Esophagus muscularis mucosa (tissue), 4 donors: ENCODE measurements around the gene SGTA.

Experiments used
- EP300 ChIP-seq: sonication (generic); formaldehyde crosslinking; IDR thresholded peaks from one replicate; pipeline ENCODE4 v1.6.1; 2017; ENCODE audit warnings: antibody characterized with exemption
- POLR2A ChIP-seq: fragments of 450-650 bp; IDR thresholded peaks from one replicate; pipeline ENCODE4 v1.6.1; 2017; ENCODE audit warnings: antibody characterized with exemption, moderate library complexity, mild to moderate bottlenecking, low read depth
- POLR2AphosphoS5 ChIP-seq, 2 donors: sonication (generic); formaldehyde crosslinking; IDR thresholded peaks; one replicate each; pipeline ENCODE4 v1.6.1; 2017; ENCODE audit warnings: antibody characterized with exemption in 2 of 2
- TF ChIP-seq, protein P1 (sequence below), 3 experiments: fragments of 200-600 bp in 2 of 3; fragments of 450-650 bp in 1 of 3; sonication (generic) in 2 of 3; IDR thresholded peaks; one replicate each; pipeline ENCODE4 v1.5.1; 2017 to 2019; ENCODE audit warnings: antibody characterized with exemption in 3 of 3, mild to moderate bottlenecking in 2 of 3, moderate library complexity in 1 of 3

GRCh38 chr19:2802826-2803225, 19.8 kb upstream of the SGTA start:
- TF ChIP-seq POLR2AphosphoS5 (IDR thresholded peaks at IDR 0.05) = no peak
- TF ChIP-seq, protein P1, sequence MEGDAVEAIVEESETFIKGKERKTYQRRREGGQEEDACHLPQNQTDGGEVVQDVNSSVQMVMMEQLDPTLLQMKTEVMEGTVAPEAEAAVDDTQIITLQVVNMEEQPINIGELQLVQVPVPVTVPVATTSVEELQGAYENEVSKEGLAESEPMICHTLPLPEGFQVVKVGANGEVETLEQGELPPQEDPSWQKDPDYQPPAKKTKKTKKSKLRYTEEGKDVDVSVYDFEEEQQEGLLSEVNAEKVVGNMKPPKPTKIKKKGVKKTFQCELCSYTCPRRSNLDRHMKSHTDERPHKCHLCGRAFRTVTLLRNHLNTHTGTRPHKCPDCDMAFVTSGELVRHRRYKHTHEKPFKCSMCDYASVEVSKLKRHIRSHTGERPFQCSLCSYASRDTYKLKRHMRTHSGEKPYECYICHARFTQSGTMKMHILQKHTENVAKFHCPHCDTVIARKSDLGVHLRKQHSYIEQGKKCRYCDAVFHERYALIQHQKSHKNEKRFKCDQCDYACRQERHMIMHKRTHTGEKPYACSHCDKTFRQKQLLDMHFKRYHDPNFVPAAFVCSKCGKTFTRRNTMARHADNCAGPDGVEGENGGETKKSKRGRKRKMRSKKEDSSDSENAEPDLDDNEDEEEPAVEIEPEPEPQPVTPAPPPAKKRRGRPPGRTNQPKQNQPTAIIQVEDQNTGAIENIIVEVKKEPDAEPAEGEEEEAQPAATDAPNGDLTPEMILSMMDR (IDR thresholded peaks at IDR 0.05) = no peak
- TF ChIP-seq POLR2A = no peak
- TF ChIP-seq EP300 = no peak
